CD4-positive, alpha-beta memory T cell (primary cell): ENCODE data around the gene CLNS1A. TPM values are rescaled to one million over a fixed set of nuclear protein-coding genes. Genes with fewer than 3 reads are reported as not detected.

ENCODE experiments used
- CTCF ChIA-PET: fragments of 350-600 bp; sonication (Branson Sonifier 250); formaldehyde crosslinking; loops from one replicate; lab custom pipeline; 2021; ENCODE audit warnings: inconsistent platforms; ENCODE audit not compliant: partially characterized antibody; lab: Charles Lee
- POLR2A ChIA-PET: fragments of 350-600 bp; sonication (Branson Sonifier 250); formaldehyde crosslinking; loops from one replicate; lab custom pipeline; 2021; ENCODE audit not compliant: partially characterized antibody; lab: Charles Lee
- DNase-seq, 5 donors: peaks; one replicate each; pipeline versions ENCODE4 v3.0.0 to v3.0.0-alpha.2; 2020 to 2022; ENCODE audit warnings: mixed read lengths in 1 of 5
- H3K27ac ChIP-seq: one replicate; pipeline ENCODE4 v1.7.0; 2013; ENCODE audit warnings: low read depth, low read length
- H3K27me3 ChIP-seq: 2 replicates; pipeline ENCODE4 v1.7.0; 2013; ENCODE audit warnings: mild to moderate bottlenecking, low read length, moderate library complexity; ENCODE audit not compliant: insufficient read depth
- H3K36me3 ChIP-seq: 2 replicates; pipeline ENCODE4 v1.7.0; 2013; ENCODE audit warnings: mild to moderate bottlenecking, low read length, moderate library complexity; ENCODE audit not compliant: insufficient read depth
- H3K4me1 ChIP-seq: 2 replicates; pipeline ENCODE4 v1.7.0; 2013; ENCODE audit warnings: mild to moderate bottlenecking, low read length, moderate library complexity; ENCODE audit not compliant: insufficient read depth
- H3K4me3 ChIP-seq, 2 donors: one replicate each; pipeline ENCODE4 v1.7.0; 2013; ENCODE audit warnings: low read length in 2 of 2, mild to moderate bottlenecking in 1 of 2
- H3K9me3 ChIP-seq, 2 donors: one replicate each; pipeline ENCODE4 v1.7.0; 2013; ENCODE audit warnings: low read length in 2 of 2, control low read depth in 1 of 2; ENCODE audit not compliant: control insufficient read depth in 1 of 2
- H3K27ac Mint-ChIP-seq, 7 donors: one replicate each; pipeline ENCODE4 v1.8.0; 2020 to 2021; ENCODE audit warnings: mixed read lengths in 7 of 7, mild to moderate bottlenecking in 6 of 7, inconsistent platforms in 3 of 7, moderate library complexity in 3 of 7
- H3K27me3 Mint-ChIP-seq, 2 donors: one replicate each; pipeline ENCODE4 v1.8.0; 2020 to 2021; ENCODE audit warnings: mixed read lengths in 2 of 2
- H3K36me3 Mint-ChIP-seq, 2 donors: one replicate each; pipeline ENCODE4 v1.8.0; 2020 to 2021; ENCODE audit warnings: mixed read lengths in 2 of 2, inconsistent platforms in 1 of 2, mild to moderate bottlenecking in 1 of 2
- H3K4me1 Mint-ChIP-seq, 4 donors: one replicate each; pipeline ENCODE4 v1.8.0; 2020 to 2021; ENCODE audit warnings: mixed read lengths in 4 of 4, mild to moderate bottlenecking in 1 of 4
- H3K4me3 Mint-ChIP-seq, 8 donors: one replicate each; pipeline ENCODE4 v1.8.0; 2020 to 2021; ENCODE audit warnings: mixed read lengths in 8 of 8, mild to moderate bottlenecking in 7 of 8, moderate library complexity in 6 of 8, inconsistent platforms in 3 of 8
- H3K9me3 Mint-ChIP-seq, 8 donors: one replicate each; pipeline ENCODE4 v1.8.0; 2020 to 2021; ENCODE audit warnings: mixed read lengths in 8 of 8, mild to moderate bottlenecking in 5 of 8, inconsistent platforms in 3 of 8, moderate library complexity in 1 of 8
- intact Hi-C: fragments of 100-400 bp; cut with micrococcal nuclease; formaldehyde crosslinking; loops from one replicate; pipeline ENCODE4 v1.15.1; 2023
- polyA plus RNA-seq, 2 donors: library from polyadenylated mRNA; unstranded; fragments of 300-500 nt; fragmentation: Illumina TruSeq; gene quantifications; one replicate each; pipeline ENCODE4 v1.2.3, GENCODE V29; 2021
- total RNA-seq, 2 experiments: library from RNA; stranded (reverse); gene quantifications; one replicate each; pipeline ENCODE4 v1.2.3, GENCODE V29; 2021

CLNS1A gene
- total and polyA plus RNA-seq, 4 experiments from 2014 or later: 114 to 160 (median 117) TPM

DNA sequence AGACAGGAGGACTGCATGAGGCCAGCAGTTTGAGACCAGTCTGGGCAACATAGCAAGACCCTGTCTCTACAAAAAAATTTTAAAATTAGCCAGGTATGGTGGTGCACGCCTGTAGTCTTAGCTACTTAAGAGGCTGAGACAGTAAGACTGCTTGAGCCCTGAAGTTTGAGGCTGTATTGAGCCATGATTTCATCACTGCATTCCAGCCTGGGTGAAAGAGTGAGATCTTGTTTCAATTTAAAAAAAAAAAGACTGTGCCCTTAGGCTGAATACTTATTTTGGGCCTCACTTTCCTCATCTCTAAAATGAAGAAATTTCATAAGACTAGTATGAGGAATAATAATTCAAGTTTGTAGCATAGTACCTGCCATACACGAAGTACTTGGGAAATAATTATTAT lies 41.0 kb downstream of the CLNS1A start:
- ChIA-PET CTCF (no interaction called here), POLR2A (no interaction called here)
- Mint-ChIP-seq H3K9me3 (no peaks in the 10 kb centered on the region), H3K4me1 (peaks cover 0 to 1% (median 0%) of the 10 kb centered on the region in 4 donors), H3K27me3 (no peaks in the 10 kb centered on the region), H3K4me3 (no peak overlapping the region), H3K36me3 (peaks cover 0 to under 1% of the 10 kb centered on the region in 2 donors), H3K27ac (no peak overlapping the region)
- no peaks in the 10 kb centered on the region for H3K4me1 ChIP-seq
- intact Hi-C loops: no loop called here
- DNase-seq: no peak
- no peaks in the 10 kb centered on the region for H3K9me3 ChIP-seq
- no peaks in the 10 kb centered on the region for H3K36me3 ChIP-seq
- no peak overlapping the region for H3K4me3 ChIP-seq
- no peak overlapping the region for H3K27ac ChIP-seq
- no peaks in the 10 kb centered on the region for H3K27me3 ChIP-seq

DNA sequence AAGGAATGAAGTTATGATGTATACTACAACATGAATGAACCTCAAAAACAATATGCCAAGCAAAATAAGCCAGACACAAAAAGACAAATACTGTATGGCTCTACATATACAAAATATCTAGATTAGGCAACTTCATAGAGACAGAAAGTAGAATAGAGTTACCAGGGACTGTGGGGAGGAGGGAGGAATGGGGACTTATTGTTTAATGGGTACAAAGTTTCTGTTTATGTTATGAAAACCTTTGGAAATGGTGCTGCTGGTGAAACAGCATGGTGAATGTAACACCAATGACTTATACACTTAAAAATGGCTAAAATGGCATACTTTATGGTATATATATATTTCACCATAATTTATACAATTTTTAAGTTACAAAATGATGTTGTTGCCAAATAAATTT lies 43.7 kb downstream of the CLNS1A start:
- CTCF ChIA-PET: no interaction called here
- H3K4me1 Mint-ChIP-seq: peaks cover 10 to 13% (median 12%) of the 10 kb centered on the region in 4 donors
- Histone ChIP-seq H3K9me3 (no peaks in the 10 kb centered on the region), H3K27me3 (no peaks in the 10 kb centered on the region), H3K4me1 (peaks cover 10% of the 10 kb centered on the region), H3K36me3 (no peaks in the 10 kb centered on the region), H3K27ac (no peak overlapping the region), H3K4me3 (no peak overlapping the region)
- DNase-seq: no peak
- peak overlapping the region in 1 of 7 donors; percentile 29 for H3K27ac Mint-ChIP-seq
- POLR2A ChIA-PET: no interaction called here
- intact Hi-C loops: no loop called here
- H3K9me3 Mint-ChIP-seq: no peaks in the 10 kb centered on the region
- H3K27me3 Mint-ChIP-seq: no peaks in the 10 kb centered on the region
- peaks cover 0 to 3% of the 10 kb centered on the region in 2 donors for H3K36me3 Mint-ChIP-seq
- H3K4me3 Mint-ChIP-seq: no peak overlapping the region

DNA sequence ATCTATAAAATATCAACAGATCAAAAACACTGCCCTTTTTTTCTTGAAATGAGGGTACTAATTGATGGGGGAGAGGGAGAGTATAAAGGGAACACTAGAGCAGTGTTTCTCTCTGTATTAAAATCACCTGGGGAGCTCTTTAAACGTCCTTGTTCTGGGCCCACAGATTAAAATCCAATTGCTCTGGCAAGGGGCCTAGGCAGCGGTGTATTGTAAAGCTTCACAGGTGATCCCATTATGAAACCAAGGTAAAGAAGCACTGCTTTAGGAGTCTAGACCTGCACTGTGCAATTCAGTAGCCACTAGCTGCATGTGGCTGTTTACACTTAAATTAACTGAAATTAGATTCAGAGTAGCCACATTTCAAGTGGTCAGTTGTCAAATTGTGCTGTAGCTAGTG lies 44.9 kb downstream of the CLNS1A start:
- peaks cover 12 to 20% (median 15%) of the 10 kb centered on the region in 4 donors for H3K4me1 Mint-ChIP-seq
- Histone ChIP-seq H3K4me3 (no peak overlapping the region), H3K36me3 (no peaks in the 10 kb centered on the region), H3K27ac (no peak overlapping the region), H3K9me3 (no peaks in the 10 kb centered on the region), H3K4me1 (peaks cover 14% of the 10 kb centered on the region), H3K27me3 (no peaks in the 10 kb centered on the region)
- POLR2A ChIA-PET: no interaction called here
- no peaks in the 10 kb centered on the region for H3K27me3 Mint-ChIP-seq
- H3K4me3 Mint-ChIP-seq: no peak overlapping the region
- no peaks in the 10 kb centered on the region for H3K9me3 Mint-ChIP-seq
- H3K36me3 Mint-ChIP-seq: peaks cover 0 to 3% of the 10 kb centered on the region in 2 donors
- intact Hi-C loops: no loop called here
- H3K27ac Mint-ChIP-seq: peak overlapping the region in 1 of 7 donors; percentile 36
- DNase-seq: no peak
- CTCF ChIA-PET: interaction anchor here (0.6 to 0.7 kb wide), 2 partner anchors 25 to 27 kb away, joined by 3 read pairs; no protein-coding TSS in a partner anchor

DNA sequence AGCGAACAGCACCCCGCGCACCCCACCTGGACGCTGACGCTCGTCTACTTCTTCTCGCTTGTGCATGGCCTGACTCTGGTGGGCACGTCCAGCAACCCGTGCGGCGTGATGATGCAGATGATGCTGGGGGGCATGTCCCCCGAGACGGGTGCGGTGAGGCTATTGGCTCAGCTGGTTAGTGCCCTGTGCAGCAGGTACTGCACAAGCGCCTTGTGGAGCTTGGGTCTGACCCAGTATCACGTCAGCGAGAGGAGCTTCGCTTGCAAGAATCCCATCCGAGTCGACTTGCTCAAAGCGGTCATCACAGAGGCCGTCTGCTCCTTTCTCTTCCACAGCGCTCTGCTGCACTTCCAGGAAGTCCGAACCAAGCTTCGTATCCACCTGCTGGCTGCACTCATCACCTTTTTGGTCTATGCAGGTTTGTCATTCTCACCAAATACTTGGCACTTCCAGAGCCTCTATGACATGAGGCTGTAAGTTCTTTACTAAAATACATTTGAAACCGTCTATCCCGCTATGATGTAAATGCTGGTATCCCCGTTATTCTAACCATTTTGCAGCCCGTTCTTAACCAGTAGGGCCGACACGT lies 47.3 kb downstream of the CLNS1A start:
- peak in 3 of 5 donors; percentile 4 to 8 (median 6) for DNase-seq
- Histone ChIP-seq H3K9me3 (no peaks in the 10 kb centered on the region), H3K27me3 (no peaks in the 10 kb centered on the region), H3K4me3 (peak overlapping the region; percentile 36 to 45), H3K36me3 (no peaks in the 10 kb centered on the region), H3K4me1 (peaks cover 14% of the 10 kb centered on the region), H3K27ac (no peak overlapping the region)
- intact Hi-C loops: no loop called here
- ChIA-PET POLR2A (no interaction called here), CTCF (no interaction called here)
- Mint-ChIP-seq H3K4me1 (peaks cover 12 to 20% (median 15%) of the 10 kb centered on the region in 4 donors), H3K36me3 (peaks cover 0 to 3% of the 10 kb centered on the region in 2 donors), H3K27ac (peak overlapping the region in 5 of 7 donors; percentile 44 to 88 (median 70)), H3K4me3 (peak overlapping the region; percentile 83 to 95 (median 90)), H3K27me3 (peaks cover 4 to 5% of the 10 kb centered on the region in 2 donors), H3K9me3 (no peaks in the 10 kb centered on the region)

DNA sequence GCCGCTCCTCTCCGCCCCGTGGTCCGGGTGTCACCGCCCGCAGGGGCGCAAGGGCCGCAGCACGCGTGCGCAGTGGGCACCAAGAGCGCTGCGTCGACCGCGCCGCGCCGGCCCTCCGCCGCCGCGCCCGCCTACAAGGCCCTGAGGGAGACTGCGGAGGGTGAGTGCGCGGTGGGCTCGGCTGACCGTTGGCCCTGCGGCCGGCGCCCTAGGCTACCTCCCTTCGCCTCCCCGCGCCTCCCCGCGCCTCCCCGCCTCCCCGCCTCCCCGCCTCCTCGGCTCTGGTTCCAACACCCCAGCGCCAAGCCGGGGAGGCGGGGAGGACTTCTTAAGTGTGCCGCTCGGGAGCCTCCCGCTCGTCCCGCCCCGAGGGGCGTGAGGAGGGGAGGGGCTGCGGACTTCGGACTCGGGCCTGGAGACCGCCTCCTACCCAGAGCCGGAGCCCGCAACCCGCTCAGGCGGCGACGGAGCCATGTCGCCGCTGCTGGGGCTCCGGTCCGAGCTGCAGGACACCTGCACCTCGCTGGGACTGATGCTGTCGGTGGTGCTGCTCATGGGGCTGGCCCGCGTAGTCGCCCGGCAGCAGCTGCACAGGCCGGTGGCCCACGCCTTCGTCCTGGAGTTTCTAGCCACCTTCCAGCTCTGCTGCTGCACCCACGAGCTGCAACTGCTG lies 47.9 kb downstream of the CLNS1A start, which contains the start of gene AQP11:
TSS of gene AQP11 (plus strand) at position 433 of the 673 bp plus-strand sequence. CDS start at position 473, 40 bp downstream.
- DNase-seq: peak in 4 of 5 donors; percentile 25 to 41 (median 34)
- Histone ChIP-seq H3K4me3 (peak within 1 kb of the TSS; percentile 45 to 61), H3K27ac (no peak within 1 kb of the TSS), H3K27me3 (no peaks in the 10 kb centered on the region), H3K9me3 (no peaks in the 10 kb centered on the region), H3K36me3 (no peaks in the 10 kb centered on the region), H3K4me1 (peaks cover 14% of the 10 kb centered on the region)
- intact Hi-C loops: no loop called here
- Mint-ChIP-seq H3K36me3 (peaks cover 0 to 3% of the 10 kb centered on the region in 2 donors), H3K27ac (peak within 1 kb of the TSS in 5 of 7 donors; percentile 44 to 88 (median 70)), H3K27me3 (peaks cover 7% of the 10 kb centered on the region in 2 donors), H3K4me1 (peaks cover 12 to 20% (median 15%) of the 10 kb centered on the region in 4 donors), H3K9me3 (no peaks in the 10 kb centered on the region), H3K4me3 (peak within 1 kb of the TSS; percentile 86 to 95 (median 90))
- ChIA-PET CTCF (no interaction called here), POLR2A (interaction anchor here (0.6 to 1.2 kb wide), 2 partner anchors 490 to 828 kb away, joined by 3 read pairs; partner anchors contain the start of genes GAB2 and NDUFC2)

DNA sequence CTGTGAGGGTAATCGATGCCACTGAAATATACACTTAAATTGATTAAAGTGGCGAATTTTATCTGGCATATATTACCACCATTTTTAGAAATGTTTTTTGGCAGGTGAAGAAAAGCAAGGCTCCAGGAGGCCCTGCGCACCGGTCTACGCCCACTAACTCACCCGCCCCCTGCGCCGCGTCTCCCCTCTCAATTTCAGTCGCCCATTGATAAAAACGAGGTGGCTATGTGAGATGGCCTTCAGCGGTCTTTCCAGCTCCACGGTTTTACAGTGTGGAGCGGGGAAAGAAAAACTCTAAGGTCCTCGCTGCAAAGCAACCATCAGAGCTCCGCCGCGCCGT lies 48.4 kb downstream of the CLNS1A start:
- Histone ChIP-seq H3K4me3 (peak overlapping the region; percentile 45 to 61), H3K27me3 (no peaks in the 10 kb centered on the region), H3K9me3 (no peaks in the 10 kb centered on the region), H3K4me1 (peaks cover 14% of the 10 kb centered on the region), H3K36me3 (no peaks in the 10 kb centered on the region), H3K27ac (no peak overlapping the region)
- peaks cover 12 to 20% (median 15%) of the 10 kb centered on the region in 4 donors for H3K4me1 Mint-ChIP-seq
- no peaks in the 10 kb centered on the region for H3K9me3 Mint-ChIP-seq
- DNase-seq: peak in 2 of 5 donors; percentile 1 to 22
- ChIA-PET CTCF (no interaction called here), POLR2A (interaction anchor here (0.6 to 1.2 kb wide), 2 partner anchors 490 to 829 kb away, joined by 3 read pairs; partner anchors contain the start of genes GAB2 and NDUFC2)
- peaks cover 0 to 3% of the 10 kb centered on the region in 2 donors for H3K36me3 Mint-ChIP-seq
- H3K27me3 Mint-ChIP-seq: peaks cover 7% of the 10 kb centered on the region in 2 donors
- peak overlapping the region in 1 of 7 donors; percentile 32 for H3K27ac Mint-ChIP-seq
- H3K4me3 Mint-ChIP-seq: peak overlapping the region; percentile 83 to 88 (median 86)
- intact Hi-C loops: no loop called here

DNA sequence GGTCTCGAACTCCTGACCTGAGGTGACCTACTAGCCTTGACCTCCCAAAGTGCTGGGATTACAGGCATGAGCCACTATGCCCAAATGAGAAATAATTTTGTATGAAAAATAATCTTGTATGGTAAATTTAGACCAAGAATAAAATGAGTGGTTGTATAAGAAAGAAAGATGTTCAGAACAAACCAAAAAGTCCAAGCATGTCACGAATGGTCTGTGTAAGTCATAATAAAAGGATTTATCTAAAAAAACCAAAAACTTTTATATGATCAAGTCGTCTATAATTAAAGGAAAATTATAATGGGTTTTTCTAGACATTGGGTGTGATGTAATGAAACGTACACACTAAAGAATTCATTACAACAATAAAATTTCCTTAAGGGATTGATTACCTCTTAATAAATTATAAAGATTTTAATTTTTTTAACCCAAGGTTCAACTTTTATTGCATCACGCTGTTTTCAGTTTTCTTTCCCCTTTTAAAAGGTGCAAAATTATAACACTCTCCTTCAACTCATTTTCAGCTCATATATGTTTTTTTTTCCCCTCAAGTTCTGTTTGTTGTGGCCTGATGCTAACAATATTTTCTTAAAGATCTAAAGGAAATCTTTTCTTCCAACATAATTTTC lies 56.8 kb downstream of the CLNS1A start:
- Mint-ChIP-seq H3K4me3 (no peak overlapping the region), H3K27me3 (peaks cover 4 to 7% of the 10 kb centered on the region in 2 donors), H3K9me3 (peaks cover 0 to 21% (median 8%) of the 10 kb centered on the region in 8 donors), H3K27ac (no peak overlapping the region), H3K4me1 (no peaks in the 10 kb centered on the region), H3K36me3 (peaks cover 0 to 2% of the 10 kb centered on the region in 2 donors)
- H3K36me3 ChIP-seq: no peaks in the 10 kb centered on the region
- POLR2A ChIA-PET: no interaction called here
- H3K27ac ChIP-seq: no peak overlapping the region
- H3K27me3 ChIP-seq: no peaks in the 10 kb centered on the region
- CTCF ChIA-PET: no interaction called here
- no peak overlapping the region for H3K4me3 ChIP-seq
- H3K9me3 ChIP-seq: no peaks in the 10 kb centered on the region
- no peaks in the 10 kb centered on the region for H3K4me1 ChIP-seq
- intact Hi-C loops: no loop called here
- DNase-seq: no peak
